ENCODE data around the gene UBE2F.
"Not testable (repeated sequence)": the region's sequence is repeated elsewhere in the genome, so short reads cannot be mapped to it uniquely, and the experiment has no call there.

UBE2F gene

DNA sequence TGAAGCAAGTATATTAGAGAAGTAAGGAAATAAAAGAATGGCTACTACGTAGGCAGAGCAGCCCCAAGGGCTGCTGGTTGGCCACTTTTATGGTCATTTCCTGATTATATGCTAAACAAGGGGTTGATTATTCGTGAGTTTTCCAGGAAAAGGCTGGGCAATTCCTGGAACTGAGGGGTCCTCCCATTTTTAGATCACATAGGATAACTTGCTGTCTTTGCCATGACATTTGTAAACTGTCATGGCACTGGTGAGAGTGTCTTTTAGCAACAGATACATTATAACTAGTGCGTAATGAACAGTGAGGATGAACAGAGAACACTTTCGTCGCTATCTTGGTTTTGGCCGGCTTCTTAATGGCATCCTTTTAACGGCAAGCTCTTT, 2.6 kb upstream of the UBE2F start:
- Histone ChIP-seq H3K9me3 (ENCODE audit: insufficient read depth, low read length) (no peaks in the 10 kb centered on the region), H3K4me2 (ENCODE audit: low read length) (no peak overlapping the region), H3K27ac (ENCODE audit: low read length) (no peak overlapping the region), H3K27me3 (ENCODE audit: low read depth, low read length) (no peaks in the 10 kb centered on the region), H4K20me1 (ENCODE audit: insufficient read depth, low read length) (peaks cover 8% of the 10 kb centered on the region; the same call in 1 of the 2 replicates), H3K4me1 (ENCODE audit: low read length) (peaks cover 19% of the 10 kb centered on the region), H3K36me3 (replicated peaks; ENCODE audit: low read depth, low read length) (no peaks in the 10 kb centered on the region), H2AFZ (ENCODE audit: low read depth, low read length) (no peak overlapping the region), H3K4me3 (ENCODE audit: low read length) (no peak overlapping the region), H3K9ac (ENCODE audit: low read length) (no peak overlapping the region), H3K79me2 (ENCODE audit: low read length) (peaks cover 20% of the 10 kb centered on the region)
- TF ChIP-seq EZH2phosphoT487 (IDR thresholded peaks at IDR 0.05; ENCODE audit: low read depth) = no peak
- TF ChIP-seq, protein P1, sequence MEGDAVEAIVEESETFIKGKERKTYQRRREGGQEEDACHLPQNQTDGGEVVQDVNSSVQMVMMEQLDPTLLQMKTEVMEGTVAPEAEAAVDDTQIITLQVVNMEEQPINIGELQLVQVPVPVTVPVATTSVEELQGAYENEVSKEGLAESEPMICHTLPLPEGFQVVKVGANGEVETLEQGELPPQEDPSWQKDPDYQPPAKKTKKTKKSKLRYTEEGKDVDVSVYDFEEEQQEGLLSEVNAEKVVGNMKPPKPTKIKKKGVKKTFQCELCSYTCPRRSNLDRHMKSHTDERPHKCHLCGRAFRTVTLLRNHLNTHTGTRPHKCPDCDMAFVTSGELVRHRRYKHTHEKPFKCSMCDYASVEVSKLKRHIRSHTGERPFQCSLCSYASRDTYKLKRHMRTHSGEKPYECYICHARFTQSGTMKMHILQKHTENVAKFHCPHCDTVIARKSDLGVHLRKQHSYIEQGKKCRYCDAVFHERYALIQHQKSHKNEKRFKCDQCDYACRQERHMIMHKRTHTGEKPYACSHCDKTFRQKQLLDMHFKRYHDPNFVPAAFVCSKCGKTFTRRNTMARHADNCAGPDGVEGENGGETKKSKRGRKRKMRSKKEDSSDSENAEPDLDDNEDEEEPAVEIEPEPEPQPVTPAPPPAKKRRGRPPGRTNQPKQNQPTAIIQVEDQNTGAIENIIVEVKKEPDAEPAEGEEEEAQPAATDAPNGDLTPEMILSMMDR (IDR thresholded peaks at IDR 0.05; ENCODE audit: low read depth, low read length) = no peak

DNA sequence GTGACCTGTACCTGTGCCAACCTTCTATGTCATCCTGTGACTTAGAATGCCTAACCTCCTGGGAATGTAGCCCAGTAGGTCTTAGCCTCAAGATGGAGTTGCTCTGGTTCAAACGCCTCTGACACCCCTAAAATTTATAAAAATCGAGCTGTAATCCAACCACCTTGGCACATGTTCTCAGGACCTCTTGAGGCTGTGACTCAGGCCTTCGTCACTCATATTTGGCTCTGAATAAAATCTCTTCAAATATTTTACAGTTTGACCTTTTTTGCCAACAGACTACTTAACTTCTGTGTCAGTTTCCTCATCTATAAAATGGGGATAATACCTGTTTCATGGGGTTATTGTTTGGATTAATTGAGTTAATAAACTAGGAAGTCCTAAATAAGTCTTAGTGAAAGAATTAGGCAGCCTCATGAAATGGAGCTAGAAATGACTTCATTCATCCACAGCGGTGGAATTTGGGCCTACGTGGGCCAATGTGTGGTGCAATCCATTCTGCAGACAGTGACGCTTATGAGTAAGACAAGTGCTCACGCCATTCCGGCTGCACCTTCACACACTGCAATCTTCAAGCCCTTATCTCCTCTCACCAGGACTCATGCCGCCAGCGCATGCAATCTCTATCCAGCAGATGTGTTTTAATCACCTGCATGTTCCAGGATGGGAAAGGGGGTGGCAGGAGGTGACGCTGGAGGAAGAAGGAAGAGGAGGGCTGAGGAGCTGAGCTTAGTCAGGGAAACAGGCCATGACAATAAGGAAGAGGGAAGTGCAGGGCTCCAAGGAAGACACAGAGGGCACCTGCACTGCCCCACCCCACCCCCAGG, 2.0 kb upstream of the UBE2F start:
- no peak for TF ChIP-seq EZH2phosphoT487 (IDR thresholded peaks at IDR 0.05; ENCODE audit: low read depth)
- TF ChIP-seq, protein P1 (IDR thresholded peaks at IDR 0.05; ENCODE audit: low read depth, low read length) = no peak
- Histone ChIP-seq H4K20me1 (ENCODE audit: insufficient read depth, low read length) (peaks cover 11% of the 10 kb centered on the region; the same call in 1 of the 2 replicates), H3K27ac (ENCODE audit: low read length) (no peak overlapping the region)

DNA sequence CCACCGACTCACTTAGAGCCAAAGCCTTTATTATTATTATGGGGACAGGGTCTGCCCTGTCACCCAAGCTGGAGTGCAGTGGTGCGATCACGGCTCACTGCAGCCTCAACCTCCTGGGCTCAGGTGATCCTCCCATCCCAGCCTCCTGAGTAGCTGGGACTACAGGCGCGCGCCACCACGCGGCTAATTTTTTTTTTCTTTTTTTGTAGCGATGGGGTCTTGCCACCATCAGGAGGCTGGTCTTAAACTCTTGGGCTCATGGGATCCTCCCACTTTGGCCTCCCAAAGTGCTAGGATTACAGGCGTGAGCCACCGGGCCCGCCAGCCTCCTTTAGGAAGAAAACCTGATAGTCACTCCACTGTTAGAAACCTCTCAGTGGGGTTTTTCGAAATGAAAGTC, 970 bp upstream of the UBE2F start:
- Histone ChIP-seq H3K4me3 (ENCODE audit: low read length) (peak overlapping the region; percentile 98), H3K4me1 (ENCODE audit: low read length) (peaks cover 19% of the 10 kb centered on the region), H3K79me2 (ENCODE audit: low read length) (peaks cover 36% of the 10 kb centered on the region), H3K4me2 (ENCODE audit: low read length) (peak overlapping the region; percentile 82), H4K20me1 (ENCODE audit: insufficient read depth, low read length) (peaks cover 11% of the 10 kb centered on the region)
- H3K9ac ChIP-seq (ENCODE audit: low read length); H3K27ac ChIP-seq (ENCODE audit: low read length); H3K27me3 ChIP-seq (ENCODE audit: low read depth, low read length); H3K36me3 ChIP-seq (replicated peaks; ENCODE audit: low read depth, low read length); H3K9me3 ChIP-seq (ENCODE audit: insufficient read depth, low read length); H2AFZ ChIP-seq (ENCODE audit: low read depth, low read length): not testable (repeated sequence)

More for the DNA sequence above, 2.0 kb upstream of the UBE2F start:
- Histone ChIP-seq H3K27me3 (ENCODE audit: low read depth, low read length) (no peaks in the 10 kb centered on the region), H3K9me3 (ENCODE audit: insufficient read depth, low read length) (no peaks in the 10 kb centered on the region), H3K9ac (ENCODE audit: low read length) (no peak overlapping the region), H3K36me3 (replicated peaks; ENCODE audit: low read depth, low read length) (no peaks in the 10 kb centered on the region), H3K4me3 (ENCODE audit: low read length) (no peak overlapping the region), H2AFZ (ENCODE audit: low read depth, low read length) (no peak overlapping the region), H3K79me2 (ENCODE audit: low read length) (peaks cover 26% of the 10 kb centered on the region), H3K4me1 (ENCODE audit: low read length) (peaks cover 19% of the 10 kb centered on the region), H3K4me2 (ENCODE audit: low read length) (no peak overlapping the region)

DNA sequence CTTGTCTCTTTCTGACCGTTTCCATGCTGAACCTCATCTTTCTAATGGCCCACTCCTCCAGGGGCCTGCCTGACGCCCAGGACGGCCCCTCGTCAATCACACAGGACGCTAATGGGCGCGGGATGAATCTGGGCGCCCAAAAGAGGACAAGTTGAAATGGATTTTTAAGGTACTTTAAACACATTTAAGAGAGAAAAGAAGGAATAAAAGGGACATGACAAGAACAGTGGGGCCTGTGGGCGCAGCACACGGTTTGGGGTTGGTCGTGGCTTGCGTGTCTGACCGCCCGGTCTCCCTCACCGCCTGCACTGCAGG, 607 bp upstream of the UBE2F start:
- Histone ChIP-seq H3K27ac (ENCODE audit: low read length) (no peak overlapping the region), H3K4me3 (ENCODE audit: low read length) (peak overlapping the region; percentile 98), H3K9ac (ENCODE audit: low read length) (peak overlapping the region; percentile 59), H3K27me3 (ENCODE audit: low read depth, low read length) (no peaks in the 10 kb centered on the region), H2AFZ (ENCODE audit: low read depth, low read length) (peak overlapping the region; percentile 27; the same call in 1 of the 2 replicates), H3K9me3 (ENCODE audit: insufficient read depth, low read length) (no peaks in the 10 kb centered on the region), H3K36me3 (replicated peaks; ENCODE audit: low read depth, low read length) (no peaks in the 10 kb centered on the region), H4K20me1 (ENCODE audit: insufficient read depth, low read length) (peaks cover 11% of the 10 kb centered on the region), H3K79me2 (ENCODE audit: low read length) (peaks cover 39% of the 10 kb centered on the region), H3K4me2 (ENCODE audit: low read length) (peak overlapping the region; percentile 82), H3K4me1 (ENCODE audit: low read length) (peaks cover 19% of the 10 kb centered on the region)
- no peak for TF ChIP-seq EZH2phosphoT487 (IDR thresholded peaks at IDR 0.05; ENCODE audit: low read depth)
- TF ChIP-seq, protein P1 (IDR thresholded peaks at IDR 0.05; ENCODE audit: low read depth, low read length) = no peak
